Endothelial cell of umbilical vein (primary cell): ENCODE results near the gene PTS.

Experiments used
- POLR2A ChIP-seq: IDR thresholded peaks from 2 replicates; pipeline ENCODE4 v1.6.1; 2012; ENCODE audit warnings: low read depth, mild to moderate bottlenecking, control low read depth, low read length
- TF ChIP-seq, protein P1 (sequence below), 2 donors: IDR thresholded peaks; 1 replicate in 1 of 2; 2 replicates in 1 of 2; pipeline ENCODE4 v1.5.1; 2011; ENCODE audit warnings: low read length in 2 of 2, mild to moderate bottlenecking in 2 of 2, moderate library complexity in 2 of 2, control low read depth in 1 of 2, inconsistent platforms in 1 of 2, low read depth in 1 of 2; ENCODE audit not compliant: insufficient read depth in 1 of 2; ENCODE audit errors: extremely low read depth in 1 of 2

- TF ChIP-seq, protein P1, sequence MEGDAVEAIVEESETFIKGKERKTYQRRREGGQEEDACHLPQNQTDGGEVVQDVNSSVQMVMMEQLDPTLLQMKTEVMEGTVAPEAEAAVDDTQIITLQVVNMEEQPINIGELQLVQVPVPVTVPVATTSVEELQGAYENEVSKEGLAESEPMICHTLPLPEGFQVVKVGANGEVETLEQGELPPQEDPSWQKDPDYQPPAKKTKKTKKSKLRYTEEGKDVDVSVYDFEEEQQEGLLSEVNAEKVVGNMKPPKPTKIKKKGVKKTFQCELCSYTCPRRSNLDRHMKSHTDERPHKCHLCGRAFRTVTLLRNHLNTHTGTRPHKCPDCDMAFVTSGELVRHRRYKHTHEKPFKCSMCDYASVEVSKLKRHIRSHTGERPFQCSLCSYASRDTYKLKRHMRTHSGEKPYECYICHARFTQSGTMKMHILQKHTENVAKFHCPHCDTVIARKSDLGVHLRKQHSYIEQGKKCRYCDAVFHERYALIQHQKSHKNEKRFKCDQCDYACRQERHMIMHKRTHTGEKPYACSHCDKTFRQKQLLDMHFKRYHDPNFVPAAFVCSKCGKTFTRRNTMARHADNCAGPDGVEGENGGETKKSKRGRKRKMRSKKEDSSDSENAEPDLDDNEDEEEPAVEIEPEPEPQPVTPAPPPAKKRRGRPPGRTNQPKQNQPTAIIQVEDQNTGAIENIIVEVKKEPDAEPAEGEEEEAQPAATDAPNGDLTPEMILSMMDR (IDR thresholded peaks at IDR 0.05; ENCODE audit: extremely low read depth in 1 of 2, insufficient read depth in 1 of 2, low read depth in 1 of 2, low read length in 2 of 2) = no peak
- TF ChIP-seq POLR2A = no peak
Measured at GRCh38 chr11:112248201-112248600, 22.0 kb downstream of the PTS start.
